IPS-18c (cell line): Measurements from ENCODE around the gene RPE65.

ENCODE experiments used
- H3K4me3 ChIP-seq: 2 replicates; pipeline ENCODE4 v1.7.0; 2013; ENCODE audit warnings: low read depth, mild to moderate bottlenecking, low read length, moderate library complexity; ENCODE audit not compliant: insufficient read depth
- H3K9me3 ChIP-seq: one replicate; pipeline ENCODE4 v1.6.1; 2013; ENCODE audit warnings: mild to moderate bottlenecking, low read length, moderate library complexity; ENCODE audit not compliant: control insufficient read depth, insufficient read depth

RPE65 gene

GRCh38 chr1:68460935-68461334, 11.2 kb upstream of the RPE65 start:
- Histone ChIP-seq H3K4me3 (no peak overlapping the region), H3K9me3 (no peaks in the 10 kb centered on the region)

GRCh38 chr1:68459796-68460195, 10.0 kb upstream of the RPE65 start:
- Histone ChIP-seq H3K4me3 (no peak overlapping the region), H3K9me3 (no peaks in the 10 kb centered on the region)

GRCh38 chr1:68459091-68459490, 9.3 kb upstream of the RPE65 start:
- H3K4me3 ChIP-seq, result no peak overlapping the region
- H3K9me3 ChIP-seq, result no peaks in the 10 kb centered on the region

GRCh38 chr1:68456202-68456601, 6.4 kb upstream of the RPE65 start:
- Histone ChIP-seq H3K4me3 (no peak overlapping the region), H3K9me3 (no peaks in the 10 kb centered on the region)

GRCh38 chr1:68454534-68454933, 4.8 kb upstream of the RPE65 start:
- no peak overlapping the region for H3K4me3 ChIP-seq
- H3K9me3 ChIP-seq, result no peaks in the 10 kb centered on the region

GRCh38 chr1:68453060-68453670, 3.4 kb upstream of the RPE65 start:
- H3K4me3 ChIP-seq, result no peak overlapping the region
- no peaks in the 10 kb centered on the region for H3K9me3 ChIP-seq

- no peaks in the 10 kb centered on the region for H3K9me3 ChIP-seq
Measured at GRCh38 chr1:68448365-68448764, 1.4 kb downstream of the RPE65 start.

GRCh38 chr1:68445709-68446108, 4.0 kb downstream of the RPE65 start:
- no peak overlapping the region for H3K4me3 ChIP-seq
- no peaks in the 10 kb centered on the region for H3K9me3 ChIP-seq

More at GRCh38 chr1:68448365-68448764, 1.4 kb downstream of the RPE65 start:
- no peak overlapping the region for H3K4me3 ChIP-seq

- Histone ChIP-seq H3K4me3 (no peak overlapping the region), H3K9me3 (no peaks in the 10 kb centered on the region)
Measured at GRCh38 chr1:68442822-68443556, 6.8 kb downstream of the RPE65 start.

- Histone ChIP-seq H3K4me3 (no peak overlapping the region), H3K9me3 (no peaks in the 10 kb centered on the region)
Measured at GRCh38 chr1:68442006-68442405, 7.7 kb downstream of the RPE65 start.

- H3K9me3 ChIP-seq, result no peaks in the 10 kb centered on the region
- H3K4me3 ChIP-seq, result no peak overlapping the region
Measured at GRCh38 chr1:68438310-68438709, 11.4 kb downstream of the RPE65 start.

GRCh38 chr1:68433395-68433794, 16.4 kb downstream of the RPE65 start:
- H3K4me3 ChIP-seq, result no peak overlapping the region
- no peaks in the 10 kb centered on the region for H3K9me3 ChIP-seq

GRCh38 chr1:68431076-68431475, 18.7 kb downstream of the RPE65 start:
- Histone ChIP-seq H3K4me3 (no peak overlapping the region), H3K9me3 (no peaks in the 10 kb centered on the region)

- H3K4me3 ChIP-seq, result no peak overlapping the region
- no peaks in the 10 kb centered on the region for H3K9me3 ChIP-seq
Measured at GRCh38 chr1:68429233-68429808, 20.4 kb downstream of the RPE65 start.

GRCh38 chr1:68426594-68426993, 23.2 kb downstream of the RPE65 start:
- no peaks in the 10 kb centered on the region for H3K9me3 ChIP-seq

GRCh38 chr1:68421350-68421749, 28.4 kb downstream of the RPE65 start:
- Histone ChIP-seq H3K9me3 (peaks cover 2% of the 10 kb centered on the region), H3K4me3 (no peak overlapping the region)

More at GRCh38 chr1:68426594-68426993, 23.2 kb downstream of the RPE65 start:
- H3K4me3 ChIP-seq, result no peak overlapping the region

GRCh38 chr1:68409426-68409825, 40.3 kb downstream of the RPE65 start:
- H3K9me3 ChIP-seq, result no peaks in the 10 kb centered on the region
- H3K4me3 ChIP-seq, result no peak overlapping the region

- no peak overlapping the region for H3K4me3 ChIP-seq
Measured at GRCh38 chr1:68401506-68401905, 48.2 kb downstream of the RPE65 start.

More at GRCh38 chr1:68401506-68401905, 48.2 kb downstream of the RPE65 start:
- H3K9me3 ChIP-seq, result no peaks in the 10 kb centered on the region
